K562 (cell line): ENCODE results near the gene GPR119.

ENCODE experiments used
- ARID1B ChIP-seq: fragments of 450-650 bp; IDR thresholded peaks from 2 replicates; pipeline ENCODE4 v1.6.1; 2016; ENCODE audit warnings: antibody characterized with exemption, mild to moderate bottlenecking, inconsistent platforms
- CBFA2T3 ChIP-seq: fragments of 450-650 bp; IDR thresholded peaks from 2 replicates; pipeline ENCODE4 v1.6.1; 2017
- ELF2 ChIP-seq: fragments of 250-450 bp; sonication (Bioruptor Pico); IDR thresholded peaks from 2 replicates; pipeline ENCODE4 v1.5.0; 2021; ENCODE audit warnings: mild to moderate bottlenecking
- EZH2 ChIP-seq: IDR thresholded peaks from 2 replicates; pipeline ENCODE4 v1.6.1; 2012; ENCODE audit warnings: low read depth, mild to moderate bottlenecking, inconsistent platforms, low read length, borderline replicate concordance
- GATA2 ChIP-seq: sonication (generic); formaldehyde crosslinking; IDR thresholded peaks from 2 replicates; pipeline ENCODE4 v1.4.0; 2020; ENCODE audit warnings: mild to moderate bottlenecking, missing genetic modification reagents
- HNRNPH1 ChIP-seq: fragments of 200-400 bp; formaldehyde crosslinking; optimal IDR thresholded peaks from 2 replicates; pipeline ENCODE3; 2017; ENCODE audit warnings: low read depth, mild to moderate bottlenecking, low read length, moderate library complexity
- MAFG ChIP-seq: fragments of 450-650 bp; conservative IDR thresholded peaks from 2 replicates; pipeline ENCODE4 v1.6.1; 2016; ENCODE audit warnings: missing genetic modification characterization, missing compliant biosample characterization
- MXI1 ChIP-seq: IDR thresholded peaks from 2 replicates; pipeline ENCODE4 v1.6.1; 2011; ENCODE audit warnings: low read depth, mild to moderate bottlenecking, improper control_type of control experiment, low read length
- NFYB ChIP-seq: IDR thresholded peaks from 2 replicates; pipeline ENCODE4 v1.6.1; 2011; ENCODE audit warnings: mild to moderate bottlenecking, moderate library complexity; ENCODE audit not compliant: insufficient read length; ENCODE audit errors: extremely low read depth
- STAT5B ChIP-seq: fragments of 250-450 bp; sonication (Bioruptor Pico); IDR thresholded peaks from 2 replicates; pipeline ENCODE4 v1.8.0; 2021; ENCODE audit warnings: mild to moderate bottlenecking, inconsistent platforms
- TCF7L2 ChIP-seq: fragments of 150-350 bp; IDR thresholded peaks from 2 replicates; pipeline ENCODE4 v1.6.1; 2016; ENCODE audit warnings: low read depth, mild to moderate bottlenecking, low read length, moderate library complexity
- ZNF354B ChIP-seq: fragments of 250-450 bp; sonication (Bioruptor Pico); IDR thresholded peaks from 2 replicates; pipeline ENCODE4 v1.4.0; 2020
- ZSCAN29 ChIP-seq: fragments of 450-650 bp; IDR thresholded peaks from 2 replicates; pipeline ENCODE4 v1.6.1; 2017
- TF ChIP-seq, protein P1 (sequence below), 3 experiments: IDR thresholded peaks in 2 of 3; conservative IDR thresholded peaks in 1 of 3; 2 replicates each; pipeline ENCODE4 v1.5.1; 2011 to 2012; ENCODE audit warnings: low read length in 3 of 3, mild to moderate bottlenecking in 3 of 3, control low read depth in 2 of 3, improper control_type of control experiment in 1 of 3, inconsistent platforms in 1 of 3, low read depth in 1 of 3, mixed read lengths in 1 of 3, moderate library complexity in 1 of 3; ENCODE audit not compliant: insufficient read depth in 2 of 3

DNA sequence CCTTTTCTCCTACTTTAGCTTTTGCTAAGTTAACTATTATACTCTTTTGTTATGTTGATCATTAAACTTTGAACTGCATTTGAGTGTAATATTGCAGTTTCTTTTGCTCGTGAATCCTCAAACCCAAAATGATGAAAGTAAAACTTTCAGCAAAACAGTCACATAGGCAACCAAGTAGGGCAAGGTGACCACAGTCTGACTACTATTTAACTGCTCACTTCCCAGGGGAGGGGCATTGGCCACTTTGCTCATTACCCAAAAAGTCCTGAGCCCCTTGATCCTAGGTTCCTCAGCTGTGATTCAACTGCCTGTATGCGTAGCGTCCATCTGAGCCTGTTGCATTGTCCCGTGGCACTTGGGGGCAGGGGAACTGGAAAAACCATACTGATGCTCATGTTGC, 33.3 kb upstream of the GPR119 start:
- TF ChIP-seq ZSCAN29, result no peak
- TF ChIP-seq, protein P1, sequence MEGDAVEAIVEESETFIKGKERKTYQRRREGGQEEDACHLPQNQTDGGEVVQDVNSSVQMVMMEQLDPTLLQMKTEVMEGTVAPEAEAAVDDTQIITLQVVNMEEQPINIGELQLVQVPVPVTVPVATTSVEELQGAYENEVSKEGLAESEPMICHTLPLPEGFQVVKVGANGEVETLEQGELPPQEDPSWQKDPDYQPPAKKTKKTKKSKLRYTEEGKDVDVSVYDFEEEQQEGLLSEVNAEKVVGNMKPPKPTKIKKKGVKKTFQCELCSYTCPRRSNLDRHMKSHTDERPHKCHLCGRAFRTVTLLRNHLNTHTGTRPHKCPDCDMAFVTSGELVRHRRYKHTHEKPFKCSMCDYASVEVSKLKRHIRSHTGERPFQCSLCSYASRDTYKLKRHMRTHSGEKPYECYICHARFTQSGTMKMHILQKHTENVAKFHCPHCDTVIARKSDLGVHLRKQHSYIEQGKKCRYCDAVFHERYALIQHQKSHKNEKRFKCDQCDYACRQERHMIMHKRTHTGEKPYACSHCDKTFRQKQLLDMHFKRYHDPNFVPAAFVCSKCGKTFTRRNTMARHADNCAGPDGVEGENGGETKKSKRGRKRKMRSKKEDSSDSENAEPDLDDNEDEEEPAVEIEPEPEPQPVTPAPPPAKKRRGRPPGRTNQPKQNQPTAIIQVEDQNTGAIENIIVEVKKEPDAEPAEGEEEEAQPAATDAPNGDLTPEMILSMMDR (IDR thresholded peaks at IDR 0.05 in 2 of 3, conservative IDR thresholded peaks at IDR 0.05 in 1 of 3; ENCODE audit: insufficient read depth in 2 of 3, low read depth in 1 of 3, low read length in 3 of 3), result no peak
- no peak for TF ChIP-seq EZH2
- TF ChIP-seq NFYB, result no peak
- no peak for TF ChIP-seq ELF2 (CRISPR knock-in tag)
- no peak for TF ChIP-seq MXI1
- TF ChIP-seq ARID1B, result no peak
- TF ChIP-seq GATA2 (CRISPR knock-in tag), result no peak
- TF ChIP-seq MAFG (tag), result no peak
- TF ChIP-seq HNRNPH1, result no peak
- TF ChIP-seq ZNF354B, result no peak
- TF ChIP-seq STAT5B (CRISPR knock-in tag), result no peak
- no peak for TF ChIP-seq CBFA2T3
- TF ChIP-seq TCF7L2, result no peak
